K562 (cell line): ENCODE data around the gene CELA3B. TPM values are rescaled to one million over a fixed set of nuclear protein-coding genes. Genes with fewer than 3 reads are reported as not detected.
A peak's percentile ranks its signal among the peaks of the same experiment; 100 is the strongest.

Experiments used
- BRD9 ChIP-seq: fragments of 450-650 bp; IDR thresholded peaks from 2 replicates; pipeline ENCODE4 v1.6.1; 2018; ENCODE audit warnings: low read depth; ENCODE audit not compliant: partially characterized antibody
- DDX20 ChIP-seq: fragments of 450-650 bp; IDR thresholded peaks from 2 replicates; pipeline ENCODE4 v1.6.1; 2016; ENCODE audit warnings: missing genetic modification characterization, low read depth, mild to moderate bottlenecking, missing compliant biosample characterization, moderate library complexity
- KLF6 ChIP-seq: fragments of 250-450 bp; sonication (Bioruptor Pico); IDR thresholded peaks from 2 replicates; pipeline ENCODE4 v1.4.0; 2020; ENCODE audit warnings: mild to moderate bottlenecking, moderate library complexity, borderline replicate concordance
- MAFF ChIP-seq: IDR thresholded peaks from 2 replicates; pipeline ENCODE4 v1.6.1; 2012; ENCODE audit warnings: low read length, improper control_type of control experiment
- MLLT1 ChIP-seq, 2 experiments: fragments of 450-650 bp; IDR thresholded peaks; 2 replicates each; pipeline ENCODE4 v1.6.1; 2016
- MXI1 ChIP-seq: IDR thresholded peaks from 2 replicates; pipeline ENCODE4 v1.6.1; 2011; ENCODE audit warnings: low read depth, mild to moderate bottlenecking, improper control_type of control experiment, low read length
- NCOA2 ChIP-seq, 2 experiments: fragments of 450-650 bp; IDR thresholded peaks; 2 replicates each; pipeline ENCODE4 v1.6.1; 2018; ENCODE audit warnings: mild to moderate bottlenecking in 2 of 2, moderate library complexity in 1 of 2; ENCODE audit not compliant: partially characterized antibody in 2 of 2
- PCBP1 ChIP-seq: fragments of 200-400 bp; formaldehyde crosslinking; IDR thresholded peaks from 2 replicates; pipeline ENCODE4 v1.6.1; 2018; ENCODE audit warnings: mild to moderate bottlenecking, low read depth, low read length; ENCODE audit not compliant: poor library complexity, severe bottlenecking
- SREBF2 ChIP-seq: sonication (generic); formaldehyde crosslinking; IDR thresholded peaks from 2 replicates; pipeline ENCODE4 v1.4.0; 2020; ENCODE audit warnings: mild to moderate bottlenecking, missing genetic modification reagents
- SRSF3 ChIP-seq: fragments of 200-400 bp; formaldehyde crosslinking; IDR thresholded peaks from 2 replicates; pipeline ENCODE4 v1.6.1; 2016; ENCODE audit warnings: mild to moderate bottlenecking, low read length, moderate library complexity; ENCODE audit not compliant: insufficient read depth
- TBL1XR1 ChIP-seq, 2 experiments: IDR thresholded peaks; 2 replicates each; pipeline ENCODE4 v1.6.1; 2012; ENCODE audit warnings: improper control_type of control experiment in 2 of 2, low read length in 2 of 2, mild to moderate bottlenecking in 1 of 2
- YBX1 ChIP-seq: fragments of 450-650 bp; IDR thresholded peaks from 2 replicates; pipeline ENCODE4 v1.7.1; 2016; ENCODE audit warnings: mild to moderate bottlenecking
- YY1 ChIP-seq, 3 experiments: IDR thresholded peaks; 2 replicates each; pipeline ENCODE4 v1.6.1; 2011; ENCODE audit warnings: low read length in 2 of 3, mild to moderate bottlenecking in 2 of 3, moderate library complexity in 2 of 3, borderline replicate concordance in 1 of 3, control low read depth in 1 of 3, low read depth in 1 of 3; ENCODE audit not compliant: insufficient read depth in 3 of 3, insufficient replicate concordance in 2 of 3, control insufficient read depth in 1 of 3, insufficient read length in 1 of 3; ENCODE audit errors: extremely low read depth in 1 of 3
- ZNF143 ChIP-seq: sonication (generic); formaldehyde crosslinking; IDR thresholded peaks from 2 replicates; pipeline ENCODE4 v1.9.0; 2022; ENCODE audit warnings: mild to moderate bottlenecking, missing genetic modification reagents
- ZNF146 ChIP-seq: IDR thresholded peaks from one replicate; pipeline ENCODE4 v1.6.1; 2018; ENCODE audit warnings: missing compliant biosample characterization; ENCODE audit not compliant: unreplicated experiment
- ZNF165 ChIP-seq: fragments of 250-450 bp; sonication (Bioruptor Pico); IDR thresholded peaks from 2 replicates; pipeline ENCODE4 v1.4.0; 2020; ENCODE audit warnings: borderline replicate concordance
- ZNF224 ChIP-seq: sonication (generic); formaldehyde crosslinking; IDR thresholded peaks from 2 replicates; pipeline ENCODE4 v1.8.0; 2022; ENCODE audit warnings: mild to moderate bottlenecking, missing genetic modification reagents
- ZNF24 ChIP-seq: fragments of 450-650 bp; IDR thresholded peaks from 2 replicates; pipeline ENCODE4 v1.6.1; 2016
- ZNF354B ChIP-seq: fragments of 250-450 bp; sonication (Bioruptor Pico); IDR thresholded peaks from 2 replicates; pipeline ENCODE4 v1.4.0; 2020
- ZNF395 ChIP-seq: fragments of 200-800 bp; sonication (Bioruptor generic); IDR thresholded peaks from 2 replicates; pipeline ENCODE4 v1.6.1; 2017; ENCODE audit warnings: missing genetic modification characterization, missing compliant biosample characterization
- ZNF408 ChIP-seq: fragments of 250-450 bp; sonication (Bioruptor Pico); IDR thresholded peaks from 2 replicates; pipeline ENCODE4 v1.4.0; 2020; ENCODE audit warnings: low read depth, mild to moderate bottlenecking, moderate library complexity
- polyA plus RNA-seq, 8 experiments: library from polyadenylated mRNA; depleted of rRNA in 4 of 8; stranded (reverse) in 5 of 8; unstranded in 3 of 8; fragments of >200 nt; fragmentation: Nextera tagmentation in 2 of 8; fragmentation: Illumina TruSeq in 1 of 8; extraction: Ambion mirVana in 2 of 8; extraction: Trizol in 1 of 8; gene quantifications; 2 replicates each; pipeline versions ENCODE4 v1.2.1 to v1.2.3, GENCODE V29; 2011 to 2014; ENCODE audit warnings: inconsistent platforms in 1 of 8, missing spikeins in 1 of 8
- total RNA-seq, 7 experiments: library from RNA; depleted of rRNA in 6 of 7; stranded (reverse); fragments of >200 nt in 6 of 7; fragmentation: Illumina TruSeq in 2 of 7; extraction: Trizol in 2 of 7; gene quantifications; 2 replicates each; pipeline versions ENCODE4 v1.2.1 to v1.2.3, GENCODE V29; 2011 to 2021; ENCODE audit warnings: low replicate concordance in 1 of 7
- TF ChIP-seq, protein P1 (sequence below): fragments of 250-450 bp; sonication (Bioruptor Pico); IDR thresholded peaks from 2 replicates; pipeline ENCODE4 v1.8.0; 2021; ENCODE audit warnings: moderate library complexity, mild to moderate bottlenecking, inconsistent platforms
- TF ChIP-seq, protein P2 (sequence below): sonication (generic); formaldehyde crosslinking; IDR thresholded peaks from 2 replicates; pipeline ENCODE4 v1.8.1; 2023; ENCODE audit warnings: mild to moderate bottlenecking, missing genetic modification reagents

Gene CELA3B
- total and polyA plus RNA-seq, 9 of the 15 experiments (the other 6 are each of a cell fraction or from before 2014, with no cell fraction given) = 3.1 TPM; not detected in 8

DNA sequence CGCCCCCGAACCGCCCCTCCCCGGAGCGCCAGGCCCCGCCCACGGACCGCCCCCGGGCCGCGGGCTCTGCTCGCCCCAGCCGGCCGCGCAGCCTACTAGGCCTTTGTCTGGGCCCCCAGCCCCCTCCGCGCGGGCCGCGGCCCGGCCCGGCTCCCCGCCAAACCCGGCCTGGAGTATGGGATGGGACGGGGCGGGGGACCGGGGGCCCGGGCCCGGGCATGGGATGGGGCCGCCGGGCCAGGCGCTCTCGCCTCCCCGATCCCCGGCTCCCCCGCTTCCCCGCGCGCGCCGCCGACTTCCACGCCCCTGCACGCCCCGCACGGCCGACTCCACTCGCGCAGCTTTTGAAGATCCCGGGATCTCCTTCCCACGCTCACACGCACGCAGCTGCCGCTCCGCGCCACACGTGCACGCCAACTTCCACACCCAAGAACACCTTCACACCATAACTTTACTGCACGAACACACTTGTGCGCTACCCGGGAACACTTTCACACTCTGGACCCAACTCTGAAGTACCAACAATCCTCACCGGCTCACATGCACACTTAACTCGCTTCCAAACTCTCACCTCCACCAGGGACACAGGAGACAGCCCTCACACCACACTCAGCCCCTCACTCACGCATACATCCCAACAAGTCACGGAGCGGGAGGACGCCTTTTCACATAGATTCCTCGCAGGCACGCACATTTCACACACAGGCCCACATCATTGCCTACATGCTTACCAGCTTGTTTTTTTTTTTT lies 39.3 kb upstream of the CELA3B start (continued):
- TF ChIP-seq MLLT1 (IDR thresholded peaks at IDR 0.05) (peak; percentile 77 to 90), TBL1XR1 (IDR thresholded peaks at IDR 0.05; ENCODE audit: low read length in 2 of 2) (peak; percentile 8 to 51; a peak in 2 of 4 replicates), ZNF224 (CRISPR knock-in tag) (no peak), YBX1 (no peak), PCBP1 (peak; percentile 77), SREBF2 (CRISPR knock-in tag) (no peak), ZNF146 (CRISPR knock-in tag) (no peak), MAFF (no peak), BRD9 (peak; percentile 42), NCOA2 (IDR thresholded peaks at IDR 0.05; ENCODE audit: partially characterized antibody in 2 of 2) (no peak), ZNF354B (CRISPR knock-in tag) (no peak), ZNF395 (CRISPR knock-in tag) (peak; percentile 63), ZNF24 (no peak), ZNF165 (CRISPR knock-in tag) (0 out of 2 replicates have a peak, but pooled peaks have one; percentile 22), ZNF143 (CRISPR knock-in tag) (no peak), ZNF408 (CRISPR knock-in tag) (no peak), KLF6 (CRISPR knock-in tag) (no peak), MXI1 (no peak), DDX20 (no peak), SRSF3 (no peak), YY1 (IDR thresholded peaks at IDR 0.05; ENCODE audit: borderline replicate concordance in 1 of 3, control insufficient read depth in 1 of 3, extremely low read depth in 1 of 3, insufficient read depth in 3 of 3, insufficient read length in 1 of 3, insufficient replicate concordance in 2 of 3, low read depth in 1 of 3, low read length in 2 of 3) (peak in 1 of 3 experiments; percentile 3)
- TF ChIP-seq, protein P1, sequence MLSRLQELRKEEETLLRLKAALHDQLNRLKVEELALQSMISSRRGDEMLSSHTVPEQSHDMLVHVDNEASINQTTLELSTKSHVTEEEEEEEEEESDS = no peak
- TF ChIP-seq, protein P2, sequence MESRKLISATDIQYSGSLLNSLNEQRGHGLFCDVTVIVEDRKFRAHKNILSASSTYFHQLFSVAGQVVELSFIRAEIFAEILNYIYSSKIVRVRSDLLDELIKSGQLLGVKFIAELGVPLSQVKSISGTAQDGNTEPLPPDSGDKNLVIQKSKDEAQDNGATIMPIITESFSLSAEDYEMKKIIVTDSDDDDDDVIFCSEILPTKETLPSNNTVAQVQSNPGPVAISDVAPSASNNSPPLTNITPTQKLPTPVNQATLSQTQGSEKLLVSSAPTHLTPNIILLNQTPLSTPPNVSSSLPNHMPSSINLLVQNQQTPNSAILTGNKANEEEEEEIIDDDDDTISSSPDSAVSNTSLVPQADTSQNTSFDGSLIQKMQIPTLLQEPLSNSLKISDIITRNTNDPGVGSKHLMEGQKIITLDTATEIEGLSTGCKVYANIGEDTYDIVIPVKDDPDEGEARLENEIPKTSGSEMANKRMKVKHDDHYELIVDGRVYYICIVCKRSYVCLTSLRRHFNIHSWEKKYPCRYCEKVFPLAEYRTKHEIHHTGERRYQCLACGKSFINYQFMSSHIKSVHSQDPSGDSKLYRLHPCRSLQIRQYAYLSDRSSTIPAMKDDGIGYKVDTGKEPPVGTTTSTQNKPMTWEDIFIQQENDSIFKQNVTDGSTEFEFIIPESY (CRISPR knock-in tag) = no peak; the same call in 1 of the 2 replicates
